OCI-LY7 (cell line): ENCODE measurements around the gene TPGS1. TPM values are rescaled to one million over a fixed set of nuclear protein-coding genes. Genes with fewer than 3 reads are reported as not detected.

ENCODE experiments used
- BruUV-seq: library from RNA; stranded (reverse); fragments of 400-500 nt; replicated peaks from 2 replicates; lab custom pipeline; 2021; lab: Mats Ljungman, UMichigan
- CTCF ChIA-PET: fragments of 300-600 bp; sonication (Branson Sonifier 250); formaldehyde crosslinking; loops from one replicate; lab custom pipeline; 2022; ENCODE audit warnings: antibody characterized with exemption; ENCODE audit not compliant: unreplicated experiment; lab: Charles Lee
- POLR2A ChIA-PET: fragments of 300-600 bp; sonication (Branson Sonifier 250); formaldehyde crosslinking; loops from one replicate; lab custom pipeline; 2022; ENCODE audit warnings: antibody characterized with exemption; lab: Charles Lee
- DNase-seq: peaks from one replicate; pipeline ENCODE4 v3.0.0-alpha.2; 2015; ENCODE audit warnings: low spot score
- H2AFZ ChIP-seq: fragments of 200-600 bp; sonication (generic), shearing (Covaris generic); 2 replicates; pipeline ENCODE4 v1.6.1; 2014; ENCODE audit warnings: mild to moderate bottlenecking, antibody characterized with exemption, low read length, moderate library complexity
- H3K27ac ChIP-seq: fragments of 200-600 bp; sonication (generic); 2 replicates; pipeline ENCODE4 v1.5.1; 2014; ENCODE audit warnings: mixed run types, low read depth, mild to moderate bottlenecking, moderate library complexity, low read length, inconsistent platforms; ENCODE audit not compliant: poor library complexity, severe bottlenecking
- H3K36me3 ChIP-seq: fragments of 200-600 bp; sonication (generic); 2 replicates; pipeline ENCODE4 v1.6.1; 2014; ENCODE audit warnings: mild to moderate bottlenecking, antibody characterized with exemption, low read length, moderate library complexity, mixed read lengths; ENCODE audit not compliant: insufficient read depth
- H3K4me1 ChIP-seq: fragments of 200-600 bp; sonication (generic); 2 replicates; pipeline ENCODE4 v1.5.1; 2014; ENCODE audit warnings: mild to moderate bottlenecking, low read length; ENCODE audit not compliant: insufficient read depth, poor library complexity, severe bottlenecking
- H3K4me2 ChIP-seq: fragments of 200-600 bp; sonication (generic); 2 replicates; pipeline ENCODE4 v1.6.1; 2014; ENCODE audit warnings: mild to moderate bottlenecking, low read length
- H3K4me3 ChIP-seq: fragments of 200-600 bp; sonication (generic); 2 replicates; pipeline ENCODE4 v1.5.1; 2014; ENCODE audit warnings: mild to moderate bottlenecking, low read depth, low read length; ENCODE audit not compliant: poor library complexity, severe bottlenecking
- H3K79me2 ChIP-seq: fragments of 200-600 bp; sonication (generic); 2 replicates; pipeline ENCODE4 v1.6.1; 2016; ENCODE audit warnings: low read depth, mild to moderate bottlenecking, low read length, moderate library complexity, mixed read lengths; ENCODE audit not compliant: insufficient read depth
- H3K9me2 ChIP-seq: fragments of 200-600 bp; sonication (generic); 2 replicates; pipeline ENCODE4 v1.6.1; 2016; ENCODE audit warnings: mild to moderate bottlenecking, low read length, mixed read lengths; ENCODE audit not compliant: insufficient read depth
- H3K9me3 ChIP-seq: fragments of 200-600 bp; sonication (generic); 2 replicates; pipeline ENCODE4 v1.6.1; 2014; ENCODE audit warnings: mild to moderate bottlenecking, mixed run types, low read length, mixed read lengths
- H4K20me1 ChIP-seq: fragments of 200-600 bp; sonication (generic); 2 replicates; pipeline ENCODE4 v1.6.1; 2014; ENCODE audit warnings: mild to moderate bottlenecking, antibody characterized with exemption, low read length, moderate library complexity, mixed read lengths; ENCODE audit not compliant: insufficient read depth
- CTCF ChIP-seq: fragments of 200-600 bp; sonication (generic); conservative IDR thresholded peaks from 2 replicates; pipeline ENCODE4 v1.5.1; 2014; ENCODE audit warnings: mild to moderate bottlenecking, antibody characterized with exemption, low read length, moderate library complexity, mixed read lengths
- EZH2phosphoT487 ChIP-seq: fragments of 200-600 bp; sonication (generic); IDR thresholded peaks from 2 replicates; pipeline ENCODE4 v1.6.1; 2018; ENCODE audit warnings: low read depth, borderline replicate concordance, mild to moderate bottlenecking, mixed run types, antibody characterized with exemption, low read length, moderate library complexity, mixed read lengths
- intact Hi-C: fragments of 100-400 bp; cut with micrococcal nuclease; formaldehyde crosslinking; loops from one replicate; pipeline ENCODE4 v1.10.0; 2022; ENCODE audit not compliant: unreplicated experiment
- total RNA-seq, 2 experiments: library from RNA; depleted of rRNA in 1 of 2; stranded (reverse); fragments of >200 nt in 1 of 2; shearing (Covaris generic) in 1 of 2; gene quantifications; 2 replicates each; pipeline ENCODE4 v1.2.3, GENCODE V29; 2014 to 2022

The TPGS1 gene
- total RNA-seq, 2 experiments from 2014 or later = 24.4 to 25.6 TPM

- ChIA-PET POLR2A (no interaction called here), CTCF (no interaction called here)
- H3K27ac ChIP-seq = no peak overlapping the region
- no peak for DNase-seq
- H3K4me2 ChIP-seq = no peak overlapping the region
- no peak overlapping the region for H3K4me3 ChIP-seq
- no peaks in the 10 kb centered on the region for H3K36me3 ChIP-seq
- no peaks in the 10 kb centered on the region for H3K4me1 ChIP-seq
- no peaks in the 10 kb centered on the region for H3K9me2 ChIP-seq
- no peaks in the 10 kb centered on the region for H3K79me2 ChIP-seq
- no peak overlapping the region for H2AFZ ChIP-seq
- H4K20me1 ChIP-seq = no peaks in the 10 kb centered on the region
- TF ChIP-seq EZH2phosphoT487 (no peak), CTCF (no peak)
- intact Hi-C loops = no loop called here
- BruUV-seq = no TSS peak
- H3K9me3 ChIP-seq = no peaks in the 10 kb centered on the region
These were observed 48.9 kb upstream of the TPGS1 start for GRCh38 chr19:458091-459042.

GRCh38 chr19:459724-460511 lies 47.4 kb upstream of the TPGS1 start:
- Histone ChIP-seq H3K4me3 (no peak overlapping the region), H3K9me2 (no peaks in the 10 kb centered on the region), H3K4me1 (no peaks in the 10 kb centered on the region), H3K36me3 (no peaks in the 10 kb centered on the region), H2AFZ (no peak overlapping the region), H3K79me2 (no peaks in the 10 kb centered on the region), H3K9me3 (no peaks in the 10 kb centered on the region), H4K20me1 (no peaks in the 10 kb centered on the region), H3K4me2 (no peak overlapping the region), H3K27ac (no peak overlapping the region)
- ChIA-PET POLR2A (no interaction called here), CTCF (no interaction called here)
- TF ChIP-seq EZH2phosphoT487 = no peak
- no peak for TF ChIP-seq CTCF
- BruUV-seq = no TSS peak
- DNase-seq = no peak
- intact Hi-C loops = no loop called here
